Measurements from ENCODE around the gene POM121.
"Not testable (repeated sequence)": the region's sequence is repeated elsewhere in the genome, so short reads cannot be mapped to it uniquely, and the experiment has no call there.

DNA sequence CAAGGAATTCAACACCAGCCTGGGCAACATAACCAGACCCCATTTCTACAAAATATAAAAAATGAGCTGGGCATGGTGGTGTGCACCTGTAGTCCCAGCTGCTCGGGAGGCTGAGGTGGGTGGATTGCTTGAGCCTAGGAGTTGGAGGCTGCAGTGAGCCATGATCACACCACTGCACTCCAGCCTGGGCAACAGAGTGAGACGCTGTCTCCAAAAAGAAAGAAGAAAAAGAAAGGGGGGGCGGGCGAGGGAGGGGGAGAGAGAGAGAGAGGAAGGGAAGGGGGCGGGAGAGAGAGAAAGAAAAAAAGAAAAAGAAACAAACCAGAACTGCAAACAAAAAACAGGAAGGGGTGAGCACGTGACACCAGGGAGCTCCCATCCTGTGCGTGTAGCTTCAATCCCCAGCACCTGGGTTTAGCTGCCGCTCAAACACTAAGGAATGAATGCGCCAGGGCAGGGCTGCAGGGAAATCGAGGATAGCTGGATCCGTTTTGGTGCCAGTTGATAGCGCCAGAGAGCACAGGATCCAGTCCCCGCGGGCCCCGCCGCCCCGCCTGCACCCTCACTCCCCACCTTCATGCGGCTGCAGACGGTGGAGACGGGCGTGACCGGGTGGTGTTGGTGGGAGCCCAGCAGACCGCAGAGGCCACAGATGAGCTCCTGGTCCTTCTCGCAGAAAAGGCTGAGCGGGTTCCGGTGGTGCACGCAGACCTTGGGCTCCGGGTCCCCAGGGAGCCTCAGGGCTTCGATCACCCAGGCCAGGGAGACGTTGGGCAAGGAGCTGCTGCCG, 40.5 kb downstream of the POM121 start:
- TF ChIP-seq, protein P1, sequence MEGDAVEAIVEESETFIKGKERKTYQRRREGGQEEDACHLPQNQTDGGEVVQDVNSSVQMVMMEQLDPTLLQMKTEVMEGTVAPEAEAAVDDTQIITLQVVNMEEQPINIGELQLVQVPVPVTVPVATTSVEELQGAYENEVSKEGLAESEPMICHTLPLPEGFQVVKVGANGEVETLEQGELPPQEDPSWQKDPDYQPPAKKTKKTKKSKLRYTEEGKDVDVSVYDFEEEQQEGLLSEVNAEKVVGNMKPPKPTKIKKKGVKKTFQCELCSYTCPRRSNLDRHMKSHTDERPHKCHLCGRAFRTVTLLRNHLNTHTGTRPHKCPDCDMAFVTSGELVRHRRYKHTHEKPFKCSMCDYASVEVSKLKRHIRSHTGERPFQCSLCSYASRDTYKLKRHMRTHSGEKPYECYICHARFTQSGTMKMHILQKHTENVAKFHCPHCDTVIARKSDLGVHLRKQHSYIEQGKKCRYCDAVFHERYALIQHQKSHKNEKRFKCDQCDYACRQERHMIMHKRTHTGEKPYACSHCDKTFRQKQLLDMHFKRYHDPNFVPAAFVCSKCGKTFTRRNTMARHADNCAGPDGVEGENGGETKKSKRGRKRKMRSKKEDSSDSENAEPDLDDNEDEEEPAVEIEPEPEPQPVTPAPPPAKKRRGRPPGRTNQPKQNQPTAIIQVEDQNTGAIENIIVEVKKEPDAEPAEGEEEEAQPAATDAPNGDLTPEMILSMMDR (IDR thresholded peaks at IDR 0.05): not testable (repeated sequence)
- TF ChIP-seq POLR2A (IDR thresholded peaks at IDR 0.05): not testable (repeated sequence)

Measured in adrenal gland (tissue), 5 donors.